Activated naive CD8-positive, alpha-beta T cell treated with anti-CD3 and anti-CD28 coated beads, Interleukin-2, amount 50 U/mL, for 16 hours (primary cell): ENCODE measurements around the gene LTF.
"Not testable (repeated sequence)": the region's sequence is repeated elsewhere in the genome, so short reads cannot be mapped to it uniquely, and the experiment has no call there.

Experiments
- DNase-seq: peaks from one replicate; pipeline ENCODE4 v3.0.0-alpha.2; 2020; ENCODE audit warnings: low read depth, low spot score

Gene LTF

DNA sequence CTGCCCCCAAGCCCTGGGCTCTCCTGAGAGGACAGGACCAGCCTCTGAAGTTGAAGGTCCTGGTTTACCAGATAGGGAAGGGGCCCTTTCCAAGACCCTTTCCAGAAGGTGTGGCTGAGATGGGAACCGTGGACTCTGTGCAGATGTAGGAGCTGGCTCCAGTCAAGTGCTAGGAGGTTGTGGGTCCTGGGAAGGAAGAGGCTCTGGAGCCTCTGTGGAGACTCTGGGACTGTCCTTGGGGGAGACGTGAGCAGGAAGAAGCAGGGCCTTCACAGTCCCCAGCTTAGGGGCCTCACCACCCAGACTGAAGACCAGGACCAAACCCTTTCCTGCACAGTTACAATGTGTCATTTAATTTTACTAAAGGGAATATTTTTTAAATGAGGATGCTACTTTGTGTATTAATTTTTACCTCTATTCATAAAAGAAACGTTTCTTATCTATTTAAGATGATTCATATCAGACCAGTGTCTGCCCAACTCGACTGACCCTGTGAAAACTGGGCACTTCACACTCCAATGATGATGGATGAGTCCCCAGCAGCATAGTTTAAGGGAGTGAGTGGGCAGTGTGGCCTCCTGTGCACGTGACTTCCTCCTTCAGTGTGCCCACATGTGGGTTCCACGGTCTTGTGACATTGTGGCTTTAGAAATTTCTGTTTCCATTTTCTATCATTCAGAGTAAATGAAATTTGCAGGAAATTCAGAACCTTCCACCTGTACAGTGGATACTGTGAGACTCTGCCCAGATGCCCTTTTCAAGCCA lies 68.8 kb downstream of the LTF start:
- DNase-seq = no peak

DNA sequence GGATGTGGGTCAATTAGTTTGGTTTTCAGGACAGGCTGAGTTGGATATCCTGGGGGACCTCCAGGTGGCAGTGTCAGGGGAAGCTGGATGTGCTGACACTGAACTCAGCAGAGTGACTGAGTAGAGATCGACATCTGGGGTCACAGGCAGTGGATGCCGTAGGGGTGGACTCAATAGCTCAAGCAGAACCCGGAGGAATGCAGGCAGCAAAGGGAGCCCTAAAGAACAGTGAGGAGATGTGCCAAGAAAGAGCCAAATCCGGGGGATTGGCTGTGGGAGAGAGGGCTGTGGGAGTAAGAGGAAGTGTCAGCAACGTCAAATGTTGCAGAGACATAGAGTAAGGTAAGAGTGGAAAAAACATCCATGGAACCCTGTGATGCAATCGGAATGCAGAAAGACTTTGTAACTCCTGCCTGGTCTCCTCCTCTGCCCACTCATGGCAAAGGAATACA lies 69.5 kb downstream of the LTF start:
- DNase-seq = no peak

GRCh38 chr3:46393554-46394434 lies 70.9 kb downstream of the LTF start:
- DNase-seq = no peak

DNA sequence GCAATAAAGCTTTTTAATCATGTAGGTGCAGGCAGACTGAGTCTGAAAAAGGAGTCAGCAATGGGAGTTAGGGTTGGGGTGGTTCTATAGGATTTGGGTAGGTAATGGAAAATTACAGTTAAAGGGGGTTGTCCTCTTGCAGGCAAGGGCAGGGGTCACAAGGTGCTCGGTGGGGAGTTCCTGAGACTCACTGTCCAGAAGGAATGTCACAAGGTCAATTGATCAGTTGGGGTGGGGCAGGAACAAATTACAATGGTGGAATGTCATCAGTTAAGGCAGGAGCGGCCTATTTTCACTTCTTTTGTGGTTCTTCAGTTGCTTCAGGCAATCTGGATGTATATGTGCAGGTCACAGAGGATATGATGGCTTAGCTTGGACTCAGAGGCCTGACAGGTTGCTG lies 71.7 kb downstream of the LTF start:
- no peak for DNase-seq

GRCh38 chr3:46391526-46391925 lies 73.2 kb downstream of the LTF start:
- not testable (repeated sequence) for DNase-seq

- DNase-seq = no peak
Measured at GRCh38 chr3:46389306-46389705, 75.4 kb downstream of the LTF start.

GRCh38 chr3:46388847-46389246 lies 75.9 kb downstream of the LTF start:
- DNase-seq = not testable (repeated sequence)

DNA sequence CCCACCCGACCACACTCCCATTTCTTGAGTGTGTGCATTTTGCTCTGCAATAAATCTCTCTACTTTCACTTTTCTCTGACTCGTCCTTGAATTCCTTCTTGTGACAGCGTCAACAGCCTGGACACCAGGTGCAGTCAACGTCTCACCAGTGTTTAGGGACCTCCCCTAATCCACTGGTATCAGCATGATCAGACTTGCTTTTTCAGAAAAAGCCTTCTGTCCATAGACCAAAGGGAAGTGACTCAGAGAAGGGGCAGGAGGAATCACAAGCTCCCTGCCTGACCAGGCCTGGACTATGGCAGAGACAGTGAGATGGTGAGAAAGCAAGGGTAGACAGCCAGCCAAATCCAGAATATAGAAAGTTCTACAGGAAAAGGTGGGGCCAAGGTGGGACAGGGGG lies 78.5 kb downstream of the LTF start:
- DNase-seq = no peak
